GM12878 (cell line): ENCODE data around the gene ERC1. TPM values are rescaled to one million over a fixed set of nuclear protein-coding genes. Genes with fewer than 3 reads are reported as not detected.

Source experiments
- CHD2 ChIP-seq: IDR thresholded peaks from 2 replicates; pipeline ENCODE4 v1.6.1; 2011; ENCODE audit warnings: low read depth, low read length, improper control_type of control experiment, borderline replicate concordance
- DPF2 ChIP-seq: fragments of 450-650 bp; IDR thresholded peaks from 2 replicates; pipeline ENCODE4 v1.6.1; 2017; ENCODE audit warnings: mild to moderate bottlenecking
- ETV6 ChIP-seq, 2 experiments: fragments of 450-650 bp in 1 of 2; IDR thresholded peaks in 1 of 2; conservative IDR thresholded peaks in 1 of 2; 2 replicates each; pipeline ENCODE4 v1.6.1; 2014; ENCODE audit warnings: antibody characterized with exemption in 1 of 2, borderline replicate concordance in 1 of 2, low read depth in 1 of 2, mild to moderate bottlenecking in 1 of 2, moderate library complexity in 1 of 2
- FOS ChIP-seq: IDR thresholded peaks from 3 replicates; pipeline ENCODE4 v1.6.1; 2011; ENCODE audit warnings: borderline replicate concordance; ENCODE audit not compliant: insufficient read length; ENCODE audit errors: extremely low read depth
- HDAC2 ChIP-seq: fragments of 200-600 bp; sonication (generic); IDR thresholded peaks from 2 replicates; pipeline ENCODE4 v1.6.1; 2017
- NRF1 ChIP-seq: conservative IDR thresholded peaks from 2 replicates; pipeline ENCODE4 v1.6.1; 2011; ENCODE audit warnings: mild to moderate bottlenecking, low read depth, low read length, improper control_type of control experiment
- POLR2AphosphoS5 ChIP-seq: IDR thresholded peaks from 2 replicates; pipeline ENCODE4 v1.6.1; 2011; ENCODE audit warnings: mild to moderate bottlenecking, low read length, inconsistent platforms
- polyA plus RNA-seq, 11 experiments: library from polyadenylated mRNA; depleted of rRNA in 4 of 11; unstranded in 6 of 11; stranded (reverse) in 5 of 11; fragments of >200 nt; fragmentation: Nextera tagmentation in 4 of 11; fragmentation: Illumina TruSeq in 1 of 11; extraction: Ambion mirVana in 4 of 11; extraction: Trizol in 1 of 11; gene quantifications; 1 replicate in 1 of 11; 2 replicates in 10 of 11; pipeline versions ENCODE4 v1.2.1 to v1.2.3, GENCODE V29; 2011 to 2016; ENCODE audit warnings: inconsistent platforms in 2 of 11, missing spikeins in 2 of 11, low read depth in 1 of 11
- total RNA-seq, 4 experiments: library from RNA; depleted of rRNA in 3 of 4; stranded (reverse); fragments of >200 nt in 3 of 4; fragmentation: Illumina TruSeq in 1 of 4; extraction: Trizol in 1 of 4; gene quantifications; 2 replicates each; pipeline versions ENCODE4 v1.2.1 to v1.2.3, GENCODE V29; 2013 to 2021
- TF ChIP-seq, protein P1 (sequence below): IDR thresholded peaks from 2 replicates; pipeline ENCODE4 v1.6.1; 2012; ENCODE audit warnings: improper control_type of control experiment, low read depth, low read length; ENCODE audit not compliant: insufficient replicate concordance
- TF ChIP-seq, protein P2 (sequence below): IDR thresholded peaks from 2 replicates; pipeline ENCODE4 v1.6.1; 2011; ENCODE audit warnings: borderline replicate concordance, low read depth, mild to moderate bottlenecking, moderate library complexity, low read length; ENCODE audit not compliant: insufficient read depth, poor library complexity, severe bottlenecking
- TF ChIP-seq, protein P3 (sequence below): fragments of 450-650 bp; IDR thresholded peaks from 2 replicates; pipeline ENCODE4 v1.6.1; 2017; ENCODE audit warnings: mild to moderate bottlenecking

ERC1 gene
- total and polyA plus RNA-seq, 10 of the 15 experiments (the other 5 are each of a cell fraction or from before 2014, with no cell fraction given) = 0.75 to 8.0 (median 5.0) TPM

DNA sequence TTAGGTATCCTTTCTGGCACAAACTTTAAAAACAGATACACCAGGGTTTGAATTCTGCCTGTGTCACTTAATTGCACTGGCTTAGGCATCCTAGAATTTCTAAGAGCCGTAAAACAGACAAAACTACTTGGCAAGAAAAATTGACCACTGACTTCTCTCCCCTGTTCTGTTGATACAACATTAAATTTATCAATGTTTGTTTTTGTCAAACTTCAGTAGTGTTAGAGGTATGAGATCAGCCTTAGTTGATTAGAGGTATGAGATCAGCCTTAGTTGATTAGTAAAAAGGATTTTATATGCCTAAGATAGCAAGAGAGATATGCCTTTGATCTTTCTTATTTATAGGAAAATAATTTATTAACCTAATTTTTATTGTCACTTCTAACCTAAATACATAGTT, 320.1 kb downstream of the ERC1 start (continued):
- TF ChIP-seq, protein P1, sequence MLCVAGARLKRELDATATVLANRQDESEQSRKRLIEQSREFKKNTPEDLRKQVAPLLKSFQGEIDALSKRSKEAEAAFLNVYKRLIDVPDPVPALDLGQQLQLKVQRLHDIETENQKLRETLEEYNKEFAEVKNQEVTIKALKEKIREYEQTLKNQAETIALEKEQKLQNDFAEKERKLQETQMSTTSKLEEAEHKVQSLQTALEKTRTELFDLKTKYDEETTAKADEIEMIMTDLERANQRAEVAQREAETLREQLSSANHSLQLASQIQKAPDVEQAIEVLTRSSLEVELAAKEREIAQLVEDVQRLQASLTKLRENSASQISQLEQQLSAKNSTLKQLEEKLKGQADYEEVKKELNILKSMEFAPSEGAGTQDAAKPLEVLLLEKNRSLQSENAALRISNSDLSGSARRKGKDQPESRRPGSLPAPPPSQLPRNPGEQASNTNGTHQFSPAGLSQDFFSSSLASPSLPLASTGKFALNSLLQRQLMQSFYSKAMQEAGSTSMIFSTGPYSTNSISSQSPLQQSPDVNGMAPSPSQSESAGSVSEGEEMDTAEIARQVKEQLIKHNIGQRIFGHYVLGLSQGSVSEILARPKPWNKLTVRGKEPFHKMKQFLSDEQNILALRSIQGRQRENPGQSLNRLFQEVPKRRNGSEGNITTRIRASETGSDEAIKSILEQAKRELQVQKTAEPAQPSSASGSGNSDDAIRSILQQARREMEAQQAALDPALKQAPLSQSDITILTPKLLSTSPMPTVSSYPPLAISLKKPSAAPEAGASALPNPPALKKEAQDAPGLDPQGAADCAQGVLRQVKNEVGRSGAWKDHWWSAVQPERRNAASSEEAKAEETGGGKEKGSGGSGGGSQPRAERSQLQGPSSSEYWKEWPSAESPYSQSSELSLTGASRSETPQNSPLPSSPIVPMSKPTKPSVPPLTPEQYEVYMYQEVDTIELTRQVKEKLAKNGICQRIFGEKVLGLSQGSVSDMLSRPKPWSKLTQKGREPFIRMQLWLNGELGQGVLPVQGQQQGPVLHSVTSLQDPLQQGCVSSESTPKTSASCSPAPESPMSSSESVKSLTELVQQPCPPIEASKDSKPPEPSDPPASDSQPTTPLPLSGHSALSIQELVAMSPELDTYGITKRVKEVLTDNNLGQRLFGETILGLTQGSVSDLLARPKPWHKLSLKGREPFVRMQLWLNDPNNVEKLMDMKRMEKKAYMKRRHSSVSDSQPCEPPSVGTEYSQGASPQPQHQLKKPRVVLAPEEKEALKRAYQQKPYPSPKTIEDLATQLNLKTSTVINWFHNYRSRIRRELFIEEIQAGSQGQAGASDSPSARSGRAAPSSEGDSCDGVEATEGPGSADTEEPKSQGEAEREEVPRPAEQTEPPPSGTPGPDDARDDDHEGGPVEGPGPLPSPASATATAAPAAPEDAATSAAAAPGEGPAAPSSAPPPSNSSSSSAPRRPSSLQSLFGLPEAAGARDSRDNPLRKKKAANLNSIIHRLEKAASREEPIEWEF = no peak
- no peak for TF ChIP-seq HDAC2
- no peak for TF ChIP-seq NRF1
- TF ChIP-seq, protein P2, sequence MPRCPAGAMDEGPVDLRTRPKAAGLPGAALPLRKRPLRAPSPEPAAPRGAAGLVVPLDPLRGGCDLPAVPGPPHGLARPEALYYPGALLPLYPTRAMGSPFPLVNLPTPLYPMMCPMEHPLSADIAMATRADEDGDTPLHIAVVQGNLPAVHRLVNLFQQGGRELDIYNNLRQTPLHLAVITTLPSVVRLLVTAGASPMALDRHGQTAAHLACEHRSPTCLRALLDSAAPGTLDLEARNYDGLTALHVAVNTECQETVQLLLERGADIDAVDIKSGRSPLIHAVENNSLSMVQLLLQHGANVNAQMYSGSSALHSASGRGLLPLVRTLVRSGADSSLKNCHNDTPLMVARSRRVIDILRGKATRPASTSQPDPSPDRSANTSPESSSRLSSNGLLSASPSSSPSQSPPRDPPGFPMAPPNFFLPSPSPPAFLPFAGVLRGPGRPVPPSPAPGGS = no peak
- no peak for TF ChIP-seq CHD2
- TF ChIP-seq FOS = no peak
- TF ChIP-seq, protein P3, sequence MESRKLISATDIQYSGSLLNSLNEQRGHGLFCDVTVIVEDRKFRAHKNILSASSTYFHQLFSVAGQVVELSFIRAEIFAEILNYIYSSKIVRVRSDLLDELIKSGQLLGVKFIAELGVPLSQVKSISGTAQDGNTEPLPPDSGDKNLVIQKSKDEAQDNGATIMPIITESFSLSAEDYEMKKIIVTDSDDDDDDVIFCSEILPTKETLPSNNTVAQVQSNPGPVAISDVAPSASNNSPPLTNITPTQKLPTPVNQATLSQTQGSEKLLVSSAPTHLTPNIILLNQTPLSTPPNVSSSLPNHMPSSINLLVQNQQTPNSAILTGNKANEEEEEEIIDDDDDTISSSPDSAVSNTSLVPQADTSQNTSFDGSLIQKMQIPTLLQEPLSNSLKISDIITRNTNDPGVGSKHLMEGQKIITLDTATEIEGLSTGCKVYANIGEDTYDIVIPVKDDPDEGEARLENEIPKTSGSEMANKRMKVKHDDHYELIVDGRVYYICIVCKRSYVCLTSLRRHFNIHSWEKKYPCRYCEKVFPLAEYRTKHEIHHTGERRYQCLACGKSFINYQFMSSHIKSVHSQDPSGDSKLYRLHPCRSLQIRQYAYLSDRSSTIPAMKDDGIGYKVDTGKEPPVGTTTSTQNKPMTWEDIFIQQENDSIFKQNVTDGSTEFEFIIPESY = no peak
- TF ChIP-seq DPF2 = no peak
- TF ChIP-seq POLR2AphosphoS5 = no peak
- TF ChIP-seq ETV6 (conservative IDR thresholded peaks at IDR 0.05 in 1 of 2, IDR thresholded peaks at IDR 0.05 in 1 of 2; ENCODE audit: borderline replicate concordance in 1 of 2, low read depth in 1 of 2) = no peak
